H9 (cell line): ENCODE data around the gene SERINC3. TPM values are rescaled to one million over a fixed set of nuclear protein-coding genes. Genes with fewer than 3 reads are reported as not detected.

Experiments
- DNase-seq: peaks from one replicate; pipeline ENCODE4 v3.0.0-alpha.2; 2017
- H2AFZ ChIP-seq: one replicate; pipeline ENCODE4 v1.6.1; 2013; ENCODE audit warnings: mild to moderate bottlenecking, low read length, control low read depth, moderate library complexity
- H2AK5ac ChIP-seq: 2 replicates; pipeline ENCODE4 v1.6.1; 2013; ENCODE audit warnings: low read length, control low read depth, mixed read lengths; ENCODE audit not compliant: insufficient read length
- H2BK120ac ChIP-seq: one replicate; pipeline ENCODE4 v1.6.1; 2013; ENCODE audit warnings: low read depth, mild to moderate bottlenecking, low read length, control low read depth, inconsistent platforms; ENCODE audit not compliant: poor library complexity, severe bottlenecking
- H2BK12ac ChIP-seq: 2 replicates; pipeline ENCODE4 v1.6.1; 2013; ENCODE audit warnings: low read length, control low read depth, mixed read lengths, low read depth; ENCODE audit not compliant: insufficient read length
- H2BK15ac ChIP-seq: 2 replicates; pipeline ENCODE4 v1.6.1; 2013; ENCODE audit warnings: low read depth, low read length, control low read depth
- H2BK20ac ChIP-seq: one replicate; pipeline ENCODE4 v1.6.1; 2013; ENCODE audit warnings: low read depth, mild to moderate bottlenecking, low read length, control low read depth, inconsistent platforms; ENCODE audit not compliant: poor library complexity, severe bottlenecking
- H2BK5ac ChIP-seq: 2 replicates; pipeline ENCODE4 v1.6.1; 2013; ENCODE audit warnings: low read length, control low read depth, mixed read lengths; ENCODE audit not compliant: insufficient read length
- H3K14ac ChIP-seq: 2 replicates; pipeline ENCODE4 v1.6.1; 2013; ENCODE audit warnings: low read length, control low read depth; ENCODE audit not compliant: insufficient read depth
- H3K18ac ChIP-seq: 2 replicates; pipeline ENCODE4 v1.6.1; 2013; ENCODE audit warnings: low read depth, mild to moderate bottlenecking, mixed read lengths, low read length, control low read depth; ENCODE audit not compliant: insufficient read length
- H3K23ac ChIP-seq: 2 replicates; pipeline ENCODE4 v1.6.1; 2013; ENCODE audit warnings: low read length, control low read depth, mixed read lengths, low read depth; ENCODE audit not compliant: insufficient read length
- H3K23me2 ChIP-seq: 2 replicates; pipeline ENCODE4 v1.6.1; 2013; ENCODE audit warnings: low read depth, mild to moderate bottlenecking, mixed read lengths, low read length, control low read depth; ENCODE audit not compliant: insufficient read length, poor library complexity, severe bottlenecking
- H3K27ac ChIP-seq: 2 replicates; pipeline ENCODE4 v1.5.1; 2013; ENCODE audit warnings: low read length, control low read depth, mixed read lengths, low read depth; ENCODE audit not compliant: insufficient read length
- H3K27me3 ChIP-seq: 2 replicates; pipeline ENCODE4 v1.6.1; 2013; ENCODE audit warnings: low read length, control low read depth, inconsistent platforms; ENCODE audit not compliant: insufficient read depth
- H3K4ac ChIP-seq: 2 replicates; pipeline ENCODE4 v1.6.1; 2013; ENCODE audit warnings: low read depth, mild to moderate bottlenecking, control low read depth, inconsistent platforms, low read length, moderate library complexity
- H3K4me1 ChIP-seq: 2 replicates; pipeline ENCODE4 v1.6.1; 2013; ENCODE audit warnings: low read length, control low read depth, inconsistent platforms; ENCODE audit not compliant: insufficient read depth
- H3K4me2 ChIP-seq: 2 replicates; pipeline ENCODE4 v1.6.1; 2013; ENCODE audit warnings: low read length, control low read depth, mixed read lengths; ENCODE audit not compliant: insufficient read length, insufficient read depth
- H3K56ac ChIP-seq: 2 replicates; pipeline ENCODE4 v1.6.1; 2013; ENCODE audit warnings: low read depth, mild to moderate bottlenecking, mixed read lengths, low read length, control low read depth; ENCODE audit not compliant: insufficient read length
- H3K79me1 ChIP-seq: 2 replicates; pipeline ENCODE4 v1.6.1; 2013; ENCODE audit warnings: low read depth, mild to moderate bottlenecking, moderate library complexity, low read length, control low read depth, inconsistent platforms; ENCODE audit not compliant: insufficient read depth, poor library complexity, severe bottlenecking
- H3K79me2 ChIP-seq: 2 replicates; pipeline ENCODE4 v1.6.1; 2013; ENCODE audit warnings: low read length, control low read depth, inconsistent platforms; ENCODE audit not compliant: insufficient read depth
- H3K9ac ChIP-seq: 2 replicates; pipeline ENCODE4 v1.6.1; 2013; ENCODE audit warnings: low read length, control low read depth, mixed read lengths; ENCODE audit not compliant: insufficient read length; ENCODE audit errors: extremely low read depth
- H3K9me3 ChIP-seq: one replicate; pipeline ENCODE4 v1.6.1; 2013; ENCODE audit warnings: low read depth, low read length, inconsistent platforms; ENCODE audit not compliant: control insufficient read depth
- H3T11ph ChIP-seq: one replicate; pipeline ENCODE4 v1.6.1; 2013; ENCODE audit warnings: mild to moderate bottlenecking, low read length, control low read depth, inconsistent platforms
- H4K20me1 ChIP-seq: one replicate; pipeline ENCODE4 v1.6.1; 2013; ENCODE audit not compliant: control insufficient read depth, insufficient read length, insufficient read depth
- H4K5ac ChIP-seq: 2 replicates; pipeline ENCODE4 v1.6.1; 2013; ENCODE audit warnings: low read depth, mild to moderate bottlenecking, mixed read lengths, low read length, control low read depth; ENCODE audit not compliant: insufficient read length
- H4K8ac ChIP-seq: replicated peaks from 2 replicates; pipeline ENCODE4 v1.6.1; 2013; ENCODE audit warnings: low read length, control low read depth, mixed read lengths, low read depth; ENCODE audit not compliant: insufficient read length
- H4K91ac ChIP-seq: 2 replicates; pipeline ENCODE4 v1.6.1; 2013; ENCODE audit warnings: low read depth, mild to moderate bottlenecking, moderate library complexity, mixed read lengths, low read length, control low read depth; ENCODE audit not compliant: insufficient read length
- H3K27ac Mint-ChIP-seq, 3 experiments: 2 replicates in 2 of 3; 3 replicates in 1 of 3; pipeline ENCODE4 v1.8.0; 2020 to 2021; ENCODE audit warnings: mixed read lengths in 3 of 3, mild to moderate bottlenecking in 1 of 3, moderate library complexity in 1 of 3
- H3K27me3 Mint-ChIP-seq: 2 replicates; pipeline ENCODE4 v1.8.0; 2021; ENCODE audit warnings: low read depth, mild to moderate bottlenecking, moderate library complexity, mixed read lengths
- H3K36me3 Mint-ChIP-seq, 3 experiments: 2 replicates in 2 of 3; 3 replicates in 1 of 3; pipeline ENCODE4 v1.8.0; 2020 to 2021; ENCODE audit warnings: low read depth in 3 of 3, mixed read lengths in 3 of 3; ENCODE audit not compliant: insufficient read depth in 1 of 3
- H3K4me1 Mint-ChIP-seq, 2 experiments: 2 replicates each; pipeline ENCODE4 v1.8.0; 2020; ENCODE audit warnings: mixed read lengths in 2 of 2
- H3K4me3 Mint-ChIP-seq, 2 experiments: 2 replicates in 1 of 2; 3 replicates in 1 of 2; pipeline ENCODE4 v1.8.0; 2020 to 2021; ENCODE audit warnings: mild to moderate bottlenecking in 2 of 2, mixed read lengths in 2 of 2, moderate library complexity in 1 of 2
- H3K9me3 Mint-ChIP-seq, 2 experiments: 2 replicates in 1 of 2; 3 replicates in 1 of 2; pipeline ENCODE4 v1.8.0; 2020; ENCODE audit warnings: mild to moderate bottlenecking in 2 of 2, mixed read lengths in 2 of 2, moderate library complexity in 1 of 2
- CTCF ChIP-seq: fragments of 200-600 bp; sonication (generic); conservative IDR thresholded peaks from 3 replicates; pipeline ENCODE4 v1.8.0; 2021; ENCODE audit warnings: antibody characterized with exemption, mild to moderate bottlenecking
- WGBS: extraction: QIAGEN DNeasy Blood & Tissue Kit; methylation state at CpG from one replicate; pipeline ENCODE4 v1.1.7; 2013; ENCODE audit warnings: missing lambda C conversion rate, low lambda C conversion rate, mixed read lengths; ENCODE audit not compliant: insufficient read length; ENCODE audit errors: extremely low coverage; 5-methylcytosine and 5-hydroxymethylcytosine counted together
- total RNA-seq: library from RNA; stranded (reverse); gene quantifications from 2 replicates; pipeline ENCODE4 v1.2.1, GENCODE V29; 2021

The SERINC3 gene
- total RNA-seq, 1 experiment from 2014 or later, result 41.5 TPM

GRCh38 chr20:44566018-44566417 is 44.1 kb upstream of the SERINC3 start:
- H2BK20ac ChIP-seq, result no peak overlapping the region
- WGBS, result no CpG with 5 or more reads among the region's 3 CpGs
- no peak for DNase-seq
- no peak overlapping the region for H2BK12ac ChIP-seq
- Mint-ChIP-seq H3K4me3 (no peak overlapping the region), H3K4me1 (no peaks in the 10 kb centered on the region), H3K27ac (no peak overlapping the region), H3K36me3 (no peaks in the 10 kb centered on the region), H3K9me3 (no peaks in the 10 kb centered on the region), H3K27me3 (no peaks in the 10 kb centered on the region)
- no peak overlapping the region for H3K4me2 ChIP-seq
- TF ChIP-seq CTCF, result no peak
- no peaks in the 10 kb centered on the region for H3K23me2 ChIP-seq
- no peak overlapping the region for H3K56ac ChIP-seq
- H3K27me3 ChIP-seq, result no peaks in the 10 kb centered on the region
- no peak overlapping the region for H3K27ac ChIP-seq
- H3K79me2 ChIP-seq, result no peaks in the 10 kb centered on the region
- no peak overlapping the region for H2BK5ac ChIP-seq
- no peak overlapping the region for H3K23ac ChIP-seq
- H3K9ac ChIP-seq, result no peak overlapping the region
- no peak overlapping the region for H4K91ac ChIP-seq
- H3T11ph ChIP-seq, result no peak overlapping the region
- H3K79me1 ChIP-seq, result no peaks in the 10 kb centered on the region
- no peak overlapping the region for H4K5ac ChIP-seq
- no peak overlapping the region for H2BK15ac ChIP-seq
- H3K14ac ChIP-seq, result no peak overlapping the region
- no peaks in the 10 kb centered on the region for H4K20me1 ChIP-seq
- no peak overlapping the region for H3K4ac ChIP-seq
- no peak overlapping the region for H4K8ac ChIP-seq
- no peak overlapping the region for H2AK5ac ChIP-seq
- no peak overlapping the region for H2BK120ac ChIP-seq
- H2AFZ ChIP-seq, result no peak overlapping the region
- H3K9me3 ChIP-seq, result no peaks in the 10 kb centered on the region
- H3K18ac ChIP-seq, result no peak overlapping the region
- H3K4me1 ChIP-seq, result no peaks in the 10 kb centered on the region
